SU-DHL-6 (cell line): ENCODE measurements around the gene LAD1.

Experiments used
- H2AFZ ChIP-seq: fragments of 200-600 bp; sonication (generic); 2 replicates; pipeline ENCODE4 v1.6.1; 2014; ENCODE audit warnings: low read depth, mild to moderate bottlenecking, moderate library complexity, mixed read lengths, antibody characterized with exemption, low read length; ENCODE audit not compliant: severe bottlenecking
- H3F3A ChIP-seq: fragments of 200-600 bp; shearing (Covaris generic); 2 replicates; pipeline ENCODE4 v1.6.0; 2016; ENCODE audit warnings: antibody characterized with exemption, mild to moderate bottlenecking; ENCODE audit not compliant: insufficient read depth
- H3K27ac ChIP-seq: fragments of 200-600 bp; sonication (generic); 2 replicates; pipeline ENCODE4 v1.5.1; 2016; ENCODE audit warnings: low read depth, mild to moderate bottlenecking, low read length, moderate library complexity, mixed read lengths
- H3K27me3 ChIP-seq: fragments of 200-600 bp; sonication (generic), shearing (Covaris generic); 2 replicates; pipeline ENCODE4 v1.6.0; 2014; ENCODE audit warnings: mild to moderate bottlenecking, low read length
- H3K36me3 ChIP-seq: fragments of 200-600 bp; sonication (generic); 2 replicates; pipeline ENCODE4 v1.6.1; 2014; ENCODE audit warnings: mild to moderate bottlenecking, low read length, mixed read lengths
- H3K4me2 ChIP-seq: fragments of 300-600, 200-600 bp; shearing (Covaris generic), sonication (generic); 2 replicates; pipeline ENCODE4 v1.6.0; 2014; ENCODE audit warnings: low read length, low read depth, mild to moderate bottlenecking; ENCODE audit not compliant: poor library complexity, severe bottlenecking
- H3K4me3 ChIP-seq: fragments of 200-600 bp; sonication (generic); 2 replicates; pipeline ENCODE4 v1.5.1; 2014; ENCODE audit warnings: antibody characterized with exemption, low read length, mild to moderate bottlenecking, mixed read lengths; ENCODE audit not compliant: insufficient read depth, poor library complexity, severe bottlenecking
- H3K79me2 ChIP-seq: fragments of 200-600 bp; sonication (generic); 2 replicates; pipeline ENCODE4 v1.6.1; 2014; ENCODE audit warnings: mild to moderate bottlenecking, low read length, moderate library complexity; ENCODE audit not compliant: insufficient read depth
- H3K9ac ChIP-seq: fragments of 200-600 bp; sonication (generic); 2 replicates; pipeline ENCODE4 v1.7.0; 2014; ENCODE audit warnings: mild to moderate bottlenecking, low read length
- H3K9me2 ChIP-seq: fragments of 200-600 bp; sonication (generic); replicated peaks from 2 replicates; pipeline ENCODE4 v1.6.1; 2014; ENCODE audit warnings: low read length; ENCODE audit not compliant: insufficient read depth
- H3K9me3 ChIP-seq: fragments of 200-600 bp; sonication (generic); 2 replicates; pipeline ENCODE4 v1.6.1; 2014; ENCODE audit warnings: low read length, mixed read lengths; ENCODE audit not compliant: insufficient read depth
- H4K20me1 ChIP-seq: fragments of 200-600 bp; sonication (generic); 2 replicates; pipeline ENCODE4 v1.6.1; 2014; ENCODE audit warnings: low read depth, mild to moderate bottlenecking, antibody characterized with exemption, low read length, moderate library complexity, mixed read lengths
- CTCF ChIP-seq: fragments of 200-600 bp; sonication (generic); IDR thresholded peaks from one replicate; pipeline ENCODE4 v1.5.1; 2017; ENCODE audit warnings: antibody characterized with exemption, mild to moderate bottlenecking, low read length, moderate library complexity; ENCODE audit not compliant: insufficient read depth, poor library complexity, severe bottlenecking
- EZH2phosphoT487 ChIP-seq: fragments of 200-600 bp; sonication (generic), shearing (Covaris generic); conservative IDR thresholded peaks from 2 replicates; pipeline ENCODE4 v1.6.1; 2018; ENCODE audit warnings: mild to moderate bottlenecking, antibody characterized with exemption, low read length, moderate library complexity, mixed read lengths

The LAD1 gene

DNA sequence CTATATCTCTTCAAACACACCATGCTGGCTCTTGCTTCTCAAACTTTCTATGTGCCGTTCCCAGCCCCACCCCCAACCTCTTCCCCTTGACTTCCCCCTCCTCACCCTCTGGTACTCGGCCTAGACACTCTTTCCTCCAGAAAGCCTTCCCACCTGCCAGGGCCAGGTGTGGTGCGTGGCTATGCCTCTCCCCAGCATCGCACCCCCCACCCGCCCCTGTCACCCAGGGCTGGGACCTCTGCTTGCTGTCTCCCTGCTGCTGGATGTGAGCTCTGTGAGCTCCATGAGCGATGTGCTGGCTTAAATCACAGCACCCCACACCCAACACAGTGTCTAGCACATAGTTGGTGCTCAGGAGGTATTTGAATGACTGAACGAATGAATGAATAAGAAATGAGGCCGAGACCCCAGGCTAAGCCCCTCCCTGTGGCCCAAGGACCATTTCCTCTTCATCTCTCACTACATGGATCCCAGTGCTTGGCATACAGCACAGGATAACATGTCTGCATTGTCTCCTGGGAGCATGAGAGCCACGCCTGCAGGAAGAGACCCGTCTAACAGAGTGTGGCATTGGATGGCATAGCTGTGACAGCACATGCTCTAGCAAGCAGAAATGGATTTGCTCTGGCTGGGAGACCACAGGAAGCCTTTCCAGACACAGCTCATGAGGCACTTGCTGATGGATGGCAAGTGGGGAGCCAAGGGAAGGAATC, 41.3 kb downstream of the LAD1 start:
- no peaks in the 10 kb centered on the region for H3F3A ChIP-seq
- no peaks in the 10 kb centered on the region for H3K36me3 ChIP-seq
- H3K9me2 ChIP-seq = no peaks in the 10 kb centered on the region
- no peaks in the 10 kb centered on the region for H4K20me1 ChIP-seq
- no peak overlapping the region for H2AFZ ChIP-seq
- no peaks in the 10 kb centered on the region for H3K27me3 ChIP-seq
- H3K4me3 ChIP-seq = no peak overlapping the region
- H3K4me2 ChIP-seq = no peak overlapping the region
- TF ChIP-seq EZH2phosphoT487 (no peak), CTCF (no peak)
- H3K27ac ChIP-seq = no peak overlapping the region
- no peak overlapping the region for H3K9ac ChIP-seq
- H3K9me3 ChIP-seq = no peaks in the 10 kb centered on the region
- H3K79me2 ChIP-seq = no peaks in the 10 kb centered on the region

DNA sequence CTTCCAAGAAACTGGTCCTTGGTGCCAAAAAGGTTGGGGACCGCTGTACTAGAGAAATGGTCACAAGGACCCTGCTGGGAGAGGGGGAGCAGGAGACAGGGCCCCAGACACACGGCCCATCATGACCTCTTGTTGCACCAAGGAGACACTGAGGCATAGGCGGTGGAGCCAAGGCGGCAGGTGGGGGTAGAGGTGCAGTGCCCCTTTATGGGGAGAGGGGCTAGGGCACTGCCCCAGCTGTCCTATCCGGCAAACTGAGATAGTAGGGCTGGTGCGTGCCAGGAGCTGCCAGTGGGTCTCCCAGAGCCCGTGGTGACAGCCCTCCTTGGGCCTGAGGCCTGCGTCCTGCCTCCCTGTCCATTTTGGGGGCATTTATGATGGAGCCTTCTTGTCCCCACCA, 41.9 kb downstream of the LAD1 start:
- Histone ChIP-seq H4K20me1 (no peaks in the 10 kb centered on the region), H3K9ac (no peak overlapping the region), H3K36me3 (no peaks in the 10 kb centered on the region), H3K9me2 (no peaks in the 10 kb centered on the region), H3K27ac (no peak overlapping the region), H3K4me3 (no peak overlapping the region), H3K27me3 (no peaks in the 10 kb centered on the region), H2AFZ (no peak overlapping the region), H3K4me2 (no peak overlapping the region), H3F3A (no peaks in the 10 kb centered on the region), H3K9me3 (no peaks in the 10 kb centered on the region), H3K79me2 (no peaks in the 10 kb centered on the region)
- TF ChIP-seq CTCF (no peak), EZH2phosphoT487 (no peak)

- no peaks in the 10 kb centered on the region for H3K27me3 ChIP-seq
- no peaks in the 10 kb centered on the region for H3F3A ChIP-seq
- no peak overlapping the region for H3K4me2 ChIP-seq
- no peak overlapping the region for H3K9ac ChIP-seq
- H3K9me3 ChIP-seq = no peaks in the 10 kb centered on the region
- H3K9me2 ChIP-seq = no peaks in the 10 kb centered on the region
- TF ChIP-seq CTCF (no peak), EZH2phosphoT487 (no peak)
- H3K36me3 ChIP-seq = no peaks in the 10 kb centered on the region
- H3K4me3 ChIP-seq = no peak overlapping the region
- no peak overlapping the region for H2AFZ ChIP-seq
- H4K20me1 ChIP-seq = no peaks in the 10 kb centered on the region
- no peaks in the 10 kb centered on the region for H3K79me2 ChIP-seq
- H3K27ac ChIP-seq = no peak overlapping the region
Observed at GRCh38 chr1:201356701-201357100, 42.4 kb downstream of the LAD1 start.
